ENCODE data around the gene SLC29A2.

Gene SLC29A2

GRCh38 chr11:66413167-66413566 lies 41.6 kb upstream of the SLC29A2 start:
- H3K4me1 ChIP-seq: peaks cover 10% of the 10 kb centered on the region
- no peaks in the 10 kb centered on the region for H3K9me3 ChIP-seq
- H3K36me3 ChIP-seq: no peaks in the 10 kb centered on the region
- peaks cover 97% of the 10 kb centered on the region for H3K27me3 ChIP-seq
- no peak overlapping the region for H3K9ac ChIP-seq
- TF ChIP-seq Cebpa-rat (IDR thresholded peaks at IDR 0.05): no peak
- no peak overlapping the region for H3K27ac ChIP-seq
- H3K4me3 ChIP-seq: no peak overlapping the region
- H4K20me1 ChIP-seq: peaks cover 84% of the 10 kb centered on the region
- no peak overlapping the region for H3K4me2 ChIP-seq

DNA sequence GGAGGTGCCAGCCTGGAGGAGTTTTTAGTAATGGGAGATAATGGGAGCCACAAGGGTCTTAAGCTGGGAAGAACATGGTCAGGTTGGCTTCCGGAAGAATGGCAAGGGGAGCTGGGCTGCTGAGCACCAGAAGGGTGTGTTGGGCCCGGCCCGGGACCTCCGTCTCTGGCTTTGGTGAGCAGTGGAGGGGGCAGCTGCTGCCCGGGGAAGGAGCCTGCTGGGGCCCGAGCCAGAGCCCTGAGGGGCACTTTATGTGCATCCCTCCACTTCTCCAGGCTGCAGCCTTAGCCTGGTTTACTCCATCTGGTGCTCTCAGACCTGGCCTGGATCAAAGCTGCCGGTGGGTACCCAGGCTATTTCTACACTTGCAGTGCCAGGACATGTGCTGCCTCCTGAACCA lies 40.5 kb upstream of the SLC29A2 start:
- Histone ChIP-seq H4K20me1 (peaks cover 75% of the 10 kb centered on the region; the same call in 1 of the 2 replicates), H3K27ac (no peak overlapping the region), H3K4me1 (0 out of 2 replicates have a peak, but pooled peaks cover 5% of the 10 kb centered on the region), H3K36me3 (no peaks in the 10 kb centered on the region), H3K9ac (no peak overlapping the region), H3K27me3 (peaks cover 87% of the 10 kb centered on the region), H3K4me3 (no peak overlapping the region), H3K9me3 (no peaks in the 10 kb centered on the region), H3K4me2 (no peak overlapping the region)
- TF ChIP-seq Cebpa-rat (IDR thresholded peaks at IDR 0.05): no peak

DNA sequence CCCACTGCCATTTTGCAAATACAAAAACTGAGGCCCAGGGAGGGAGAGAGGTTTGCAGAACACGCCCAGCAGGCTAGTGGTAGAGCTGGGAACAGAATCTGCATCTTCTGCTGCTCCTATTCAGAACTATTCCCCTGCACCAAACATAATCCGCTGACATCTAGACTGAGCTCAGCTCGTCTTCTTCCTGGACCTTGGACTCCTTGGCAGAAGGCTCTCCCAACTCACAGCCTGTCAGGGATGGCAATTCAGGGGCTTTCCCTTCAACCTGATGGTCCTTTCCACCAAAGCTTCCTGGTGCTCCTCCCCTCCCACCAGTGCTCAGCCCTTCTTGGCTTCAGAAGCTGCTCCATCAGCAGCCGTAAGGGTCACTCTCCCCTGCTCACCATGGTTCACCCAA lies 39.8 kb upstream of the SLC29A2 start:
- Histone ChIP-seq H3K9ac (no peak overlapping the region), H3K36me3 (no peaks in the 10 kb centered on the region), H3K4me3 (no peak overlapping the region), H3K9me3 (no peaks in the 10 kb centered on the region), H4K20me1 (peaks cover 67% of the 10 kb centered on the region; the same call in 1 of the 2 replicates), H3K27me3 (peaks cover 79% of the 10 kb centered on the region), H3K27ac (no peak overlapping the region), H3K4me2 (no peak overlapping the region), H3K4me1 (0 out of 2 replicates have a peak, but pooled peaks cover 5% of the 10 kb centered on the region)
- TF ChIP-seq Cebpa-rat (IDR thresholded peaks at IDR 0.05): no peak

- Histone ChIP-seq H3K36me3 (no peaks in the 10 kb centered on the region), H4K20me1 (peaks cover 56% of the 10 kb centered on the region; the same call in 1 of the 2 replicates), H3K9ac (no peak overlapping the region), H3K27ac (no peak overlapping the region), H3K9me3 (no peaks in the 10 kb centered on the region), H3K4me3 (no peak overlapping the region), H3K27me3 (peaks cover 68% of the 10 kb centered on the region), H3K4me1 (0 out of 2 replicates have a peak, but pooled peaks cover 5% of the 10 kb centered on the region), H3K4me2 (no peak overlapping the region)
- no peak for TF ChIP-seq Cebpa-rat (IDR thresholded peaks at IDR 0.05)
Measured at GRCh38 chr11:66410191-66410590, 38.6 kb upstream of the SLC29A2 start.

- Histone ChIP-seq H3K4me2 (peak overlapping the region; percentile 96; the same call in 1 of the 2 replicates), H4K20me1 (peaks cover 47% of the 10 kb centered on the region; the same call in 1 of the 2 replicates), H3K4me1 (0 out of 2 replicates have a peak, but pooled peaks cover 5% of the 10 kb centered on the region), H3K27ac (no peak overlapping the region), H3K9ac (no peak overlapping the region), H3K4me3 (peak overlapping the region; percentile 66; the same call in 1 of the 2 replicates), H3K36me3 (no peaks in the 10 kb centered on the region), H3K27me3 (peaks cover 58% of the 10 kb centered on the region), H3K9me3 (no peaks in the 10 kb centered on the region)
- TF ChIP-seq Cebpa-rat (IDR thresholded peaks at IDR 0.05): no peak
Measured at GRCh38 chr11:66409226-66409625, 37.7 kb upstream of the SLC29A2 start.

GRCh38 chr11:66408488-66409214 lies 37.1 kb upstream of the SLC29A2 start:
- peak overlapping the region; percentile 96 for H3K4me2 ChIP-seq
- peak overlapping the region; percentile 66 for H3K4me3 ChIP-seq
- no peaks in the 10 kb centered on the region for H3K9me3 ChIP-seq
- H3K36me3 ChIP-seq: no peaks in the 10 kb centered on the region
- H3K4me1 ChIP-seq: 0 out of 2 replicates have a peak, but pooled peaks cover 5% of the 10 kb centered on the region
- H3K27me3 ChIP-seq: peaks cover 52% of the 10 kb centered on the region
- H3K27ac ChIP-seq: no peak overlapping the region
- peaks cover 41% of the 10 kb centered on the region; the same call in 1 of the 2 replicates for H4K20me1 ChIP-seq
- no peak overlapping the region for H3K9ac ChIP-seq
- no peak for TF ChIP-seq Cebpa-rat (IDR thresholded peaks at IDR 0.05)

DNA sequence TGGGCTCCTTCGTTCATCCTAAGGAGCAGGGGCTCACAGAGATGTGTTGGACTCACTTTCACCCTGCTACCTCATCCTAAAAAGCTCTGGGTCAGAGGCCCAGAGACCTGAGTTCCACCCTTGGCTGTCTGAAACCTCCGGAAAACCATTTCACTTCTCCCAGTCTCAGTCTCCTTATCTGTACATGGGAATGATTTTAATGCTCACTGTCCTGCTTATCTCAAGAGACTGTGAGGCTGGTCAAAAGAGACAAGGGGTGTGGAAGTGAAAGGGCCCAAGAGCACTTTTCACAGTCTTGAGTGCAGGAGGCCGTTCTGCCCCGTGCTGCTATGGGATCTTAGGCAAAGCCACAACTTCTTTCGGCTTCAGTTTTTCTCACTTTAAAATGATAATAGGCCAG lies 36.1 kb upstream of the SLC29A2 start:
- Histone ChIP-seq H3K4me2 (no peak overlapping the region), H3K4me1 (0 out of 2 replicates have a peak, but pooled peaks cover 5% of the 10 kb centered on the region), H3K9ac (no peak overlapping the region), H3K9me3 (no peaks in the 10 kb centered on the region), H3K27ac (no peak overlapping the region), H3K27me3 (peaks cover 42% of the 10 kb centered on the region), H4K20me1 (peaks cover 33% of the 10 kb centered on the region; the same call in 1 of the 2 replicates), H3K4me3 (no peak overlapping the region), H3K36me3 (no peaks in the 10 kb centered on the region)
- no peak for TF ChIP-seq Cebpa-rat (IDR thresholded peaks at IDR 0.05)

GRCh38 chr11:66393954-66394353 lies 22.4 kb upstream of the SLC29A2 start:
- no peaks in the 10 kb centered on the region for H3K36me3 ChIP-seq
- H4K20me1 ChIP-seq: no peaks in the 10 kb centered on the region
- H3K27me3 ChIP-seq: no peaks in the 10 kb centered on the region
- H3K9ac ChIP-seq: no peak overlapping the region
- no peak overlapping the region for H3K4me3 ChIP-seq
- H3K4me1 ChIP-seq: no peaks in the 10 kb centered on the region
- TF ChIP-seq Cebpa-rat (IDR thresholded peaks at IDR 0.05): no peak
- no peaks in the 10 kb centered on the region for H3K9me3 ChIP-seq
- no peak overlapping the region for H3K27ac ChIP-seq
- H3K4me2 ChIP-seq: no peak overlapping the region

- H3K36me3 ChIP-seq: no peaks in the 10 kb centered on the region
- H3K4me3 ChIP-seq: no peak overlapping the region
- H3K27me3 ChIP-seq: no peaks in the 10 kb centered on the region
- H4K20me1 ChIP-seq: no peaks in the 10 kb centered on the region
- no peak overlapping the region for H3K4me2 ChIP-seq
- TF ChIP-seq Cebpa-rat (IDR thresholded peaks at IDR 0.05): no peak
- peaks cover 3% of the 10 kb centered on the region for H3K4me1 ChIP-seq
- no peaks in the 10 kb centered on the region for H3K9me3 ChIP-seq
- H3K27ac ChIP-seq: no peak overlapping the region
- no peak overlapping the region for H3K9ac ChIP-seq
Measured at GRCh38 chr11:66391322-66391721, 19.8 kb upstream of the SLC29A2 start.

DNA sequence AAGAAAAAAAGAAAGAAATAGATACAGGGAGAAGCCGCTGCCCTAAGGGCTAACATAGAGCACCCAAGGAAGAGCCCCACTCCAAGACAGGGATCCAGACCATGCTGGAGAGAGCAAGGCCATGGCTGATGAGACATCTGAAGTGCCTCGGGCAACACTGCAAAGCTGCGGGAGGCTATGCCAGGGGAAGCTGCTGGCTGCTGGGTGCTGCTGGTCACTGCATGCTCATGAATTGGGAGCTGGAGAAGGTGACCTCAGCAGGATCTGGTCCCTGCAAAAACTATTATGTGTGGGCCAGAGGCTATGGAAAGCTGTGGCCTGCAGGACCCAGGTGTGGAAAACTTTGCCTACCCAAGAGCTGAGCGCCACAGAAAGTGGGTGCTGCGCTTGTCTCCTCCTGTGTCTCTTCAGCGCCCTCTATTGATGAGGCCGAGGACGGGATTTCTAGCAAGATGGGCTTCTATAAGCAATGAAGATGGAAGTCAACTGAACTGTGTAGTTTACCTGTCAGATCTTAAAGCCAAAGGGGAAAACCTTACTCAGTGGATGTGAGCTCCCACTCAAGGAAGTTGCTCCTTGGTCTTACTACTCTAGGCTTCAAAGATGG lies 17.3 kb upstream of the SLC29A2 start:
- Histone ChIP-seq H3K9ac (no peak overlapping the region), H3K4me2 (no peak overlapping the region), H3K27ac (no peak overlapping the region), H3K4me3 (no peak overlapping the region), H3K4me1 (peaks cover 13% of the 10 kb centered on the region), H3K27me3 (no peaks in the 10 kb centered on the region), H3K36me3 (no peaks in the 10 kb centered on the region), H4K20me1 (no peaks in the 10 kb centered on the region), H3K9me3 (no peaks in the 10 kb centered on the region)
- no peak for TF ChIP-seq Cebpa-rat (IDR thresholded peaks at IDR 0.05)
